SK-N-SH (cell line): Measurements from ENCODE around the gene DLG1. TPM values are rescaled to one million over a fixed set of nuclear protein-coding genes. Genes with fewer than 3 reads are reported as not detected.

Experiments used
- CTCF ChIA-PET: fragments of 300-600, 350-600 bp; formaldehyde crosslinking; extraction: SDS; loops from one replicate; lab custom pipeline; 2021; lab: Yijun Ruan, JAX
- POLR2A ChIA-PET: fragments of 350-600 bp; sonication (Branson Sonifier 250); formaldehyde crosslinking; extraction: SDS; loops from one replicate; lab custom pipeline; 2020; ENCODE audit warnings: antibody characterized with exemption, inconsistent platforms; lab: Yijun Ruan, JAX
- DNase-seq: peaks from one replicate; pipeline ENCODE4 v3.0.0; 2012
- H2AFZ ChIP-seq: fragments of 200-600 bp; sonication (generic); 2 replicates; pipeline ENCODE4 v1.8.1; 2016; ENCODE audit warnings: antibody characterized with exemption, mild to moderate bottlenecking, low read depth
- H3F3A ChIP-seq: fragments of 200-600 bp; sonication (generic); replicated peaks from 2 replicates; pipeline ENCODE3; 2016; ENCODE audit warnings: antibody characterized with exemption, mild to moderate bottlenecking; ENCODE audit not compliant: insufficient read depth
- H3K27ac ChIP-seq, 2 experiments: fragments of 200-500 bp in 1 of 2; fragments of 200-600 bp in 1 of 2; sonication (Bioruptor generic) in 1 of 2; sonication (generic), shearing (Covaris generic) in 1 of 2; 2 replicates each; pipeline versions ENCODE4 v1.5.1 to v1.6.1; 2014 to 2016; ENCODE audit warnings: low read depth in 2 of 2, inconsistent platforms in 1 of 2, low read length in 1 of 2, mild to moderate bottlenecking in 1 of 2, mixed read lengths in 1 of 2
- H3K27me3 ChIP-seq: fragments of 200-600 bp; sonication (generic), shearing (Covaris generic); 2 replicates; pipeline ENCODE4 v1.6.1; 2016; ENCODE audit warnings: mixed run types; ENCODE audit not compliant: insufficient read depth
- H3K36me3 ChIP-seq, 2 experiments: fragments of 200-500 bp in 1 of 2; fragments of 200-600 bp in 1 of 2; sonication (Bioruptor generic) in 1 of 2; sonication (generic) in 1 of 2; replicated peaks in 1 of 2; 2 replicates each; pipeline versions ENCODE3 to v1.5.1; 2014 to 2016; ENCODE audit warnings: low read length in 1 of 2, mild to moderate bottlenecking in 1 of 2; ENCODE audit not compliant: insufficient read depth in 2 of 2, control insufficient read depth in 1 of 2
- H3K4me1 ChIP-seq, 2 experiments: fragments of 200-500 bp in 1 of 2; fragments of 200-600 bp in 1 of 2; sonication (Bioruptor generic) in 1 of 2; sonication (generic), shearing (Covaris generic) in 1 of 2; 2 replicates each; pipeline versions ENCODE4 v1.5.1 to v1.6.1; 2014 to 2016; ENCODE audit warnings: low read depth in 1 of 2, low read length in 1 of 2, mixed run types in 1 of 2; ENCODE audit not compliant: insufficient read depth in 2 of 2, control insufficient read depth in 1 of 2
- H3K4me2 ChIP-seq: fragments of 200-600 bp; sonication (generic), shearing (Covaris generic); 2 replicates; pipeline ENCODE4 v1.6.1; 2017; ENCODE audit warnings: mixed run types
- H3K4me3 ChIP-seq, 2 experiments: fragments of 200-500 bp in 1 of 2; fragments of 200-600 bp in 1 of 2; sonication (Bioruptor generic) in 1 of 2; sonication (generic), shearing (Covaris generic) in 1 of 2; 2 replicates each; pipeline versions ENCODE4 v1.5.1 to v1.8.1; 2014 to 2016; ENCODE audit warnings: low read depth in 2 of 2, inconsistent platforms in 1 of 2, low read length in 1 of 2, mild to moderate bottlenecking in 1 of 2, mixed read lengths in 1 of 2, moderate library complexity in 1 of 2
- H3K79me2 ChIP-seq: fragments of 200-600 bp; sonication (generic); 2 replicates; pipeline ENCODE4 v1.8.1; 2017; ENCODE audit warnings: mild to moderate bottlenecking; ENCODE audit not compliant: insufficient read depth
- H3K9ac ChIP-seq: fragments of 200-600 bp; sonication (generic); 2 replicates; pipeline ENCODE4 v1.6.1; 2017; ENCODE audit warnings: mixed run types
- H3K9me2 ChIP-seq: fragments of 200-600 bp; sonication (generic); 2 replicates; pipeline ENCODE4 v1.6.1; 2017; ENCODE audit warnings: mixed run types
- H3K9me3 ChIP-seq: fragments of 200-600 bp; sonication (generic); 2 replicates; pipeline ENCODE4 v1.6.1; 2017; ENCODE audit warnings: mixed run types, mild to moderate bottlenecking, moderate library complexity
- H4K20me1 ChIP-seq: fragments of 200-600 bp; sonication (generic); 2 replicates; pipeline ENCODE4 v1.6.1; 2017; ENCODE audit warnings: mild to moderate bottlenecking, mixed run types; ENCODE audit not compliant: insufficient read depth
- CHD2 ChIP-seq: fragments of 150-350 bp; IDR thresholded peaks from 2 replicates; pipeline ENCODE4 v1.6.1; 2018; ENCODE audit warnings: low read length; ENCODE audit not compliant: partially characterized antibody
- CTCF ChIP-seq: fragments of 200-600 bp; sonication (generic); IDR thresholded peaks from 2 replicates; pipeline ENCODE4 v1.6.1; 2017; ENCODE audit warnings: antibody characterized with exemption, mild to moderate bottlenecking, moderate library complexity
- ELF1 ChIP-seq: IDR thresholded peaks from 2 replicates; pipeline ENCODE4 v1.4.0; 2012
- EP300 ChIP-seq, 2 experiments: IDR thresholded peaks; 2 replicates each; pipeline versions ENCODE4 v1.4.0 to v1.6.1; 2012; ENCODE audit warnings: borderline replicate concordance in 1 of 2, low read depth in 1 of 2, low read length in 1 of 2
- EZH2phosphoT487 ChIP-seq: fragments of 200-600 bp; sonication (generic); IDR thresholded peaks from 2 replicates; pipeline ENCODE4 v1.6.1; 2017; ENCODE audit warnings: low read depth, mixed run types, mild to moderate bottlenecking, antibody characterized with exemption, moderate library complexity, borderline replicate concordance
- FOXJ3 ChIP-seq: sonication (generic); formaldehyde crosslinking; IDR thresholded peaks from 2 replicates; pipeline ENCODE4 v1.5.1; 2020; ENCODE audit warnings: mild to moderate bottlenecking, missing genetic modification reagents
- JUND ChIP-seq: IDR thresholded peaks from 2 replicates; pipeline ENCODE4 v1.4.0; 2012
- MEF2A ChIP-seq: IDR thresholded peaks from 2 replicates; pipeline ENCODE4 v1.4.0; 2012; ENCODE audit warnings: low read depth, borderline replicate concordance
- PBX3 ChIP-seq: IDR thresholded peaks from 2 replicates; pipeline ENCODE4; 2012
- REST ChIP-seq: IDR thresholded peaks from 2 replicates; pipeline ENCODE4 v1.6.1; 2012; ENCODE audit warnings: mild to moderate bottlenecking, low read depth, low read length, moderate library complexity
- RFX5 ChIP-seq: IDR thresholded peaks from 2 replicates; pipeline ENCODE4 v1.6.1; 2012; ENCODE audit warnings: mild to moderate bottlenecking, improper control_type of control experiment, low read length
- RXRA ChIP-seq: IDR thresholded peaks from 2 replicates; pipeline ENCODE4 v1.4.0; 2012; ENCODE audit warnings: low read depth, mild to moderate bottlenecking, borderline replicate concordance
- TAF1 ChIP-seq: IDR thresholded peaks from 2 replicates; pipeline ENCODE4 v1.6.1; 2012; ENCODE audit warnings: low read depth, mild to moderate bottlenecking, low read length, moderate library complexity, borderline replicate concordance
- TEAD4 ChIP-seq: IDR thresholded peaks from 2 replicates; pipeline ENCODE4 v1.4.0; 2012; ENCODE audit warnings: mild to moderate bottlenecking, borderline replicate concordance; ENCODE audit not compliant: insufficient read depth
- USF2 ChIP-seq: fragments of 150-350 bp; IDR thresholded peaks from 2 replicates; pipeline ENCODE4 v1.6.1; 2017; ENCODE audit warnings: antibody characterized with exemption, low read length, low read depth, borderline replicate concordance
- ZBTB33 ChIP-seq: IDR thresholded peaks from 2 replicates; pipeline ENCODE4 v1.4.0; 2012; ENCODE audit warnings: low read depth, borderline replicate concordance
- WGBS: methylation state at CpG from one replicate; pipeline ENCODE4 v1.1.6; 2017; ENCODE audit warnings: low lambda C conversion rate; 5-methylcytosine and 5-hydroxymethylcytosine counted together
- polyA plus RNA-seq, 3 experiments: library from polyadenylated mRNA; depleted of rRNA; stranded (reverse); fragments of >200 nt; gene quantifications; 2 replicates each; pipeline ENCODE4 v1.2.3, GENCODE V29; 2012

The DLG1 gene
- polyA plus RNA-seq, 1 of the 3 experiments (the other 2 are of a cell fraction): 16.5 TPM

- no peaks in the 10 kb centered on the region for H3K9me2 ChIP-seq
- TF ChIP-seq CHD2 (no peak), RXRA (no peak), ELF1 (no peak), TEAD4 (no peak), EZH2phosphoT487 (no peak), TAF1 (no peak), ZBTB33 (no peak), RFX5 (no peak), PBX3 (no peak), REST (no peak), EP300 (IDR thresholded peaks at IDR 0.05; ENCODE audit: borderline replicate concordance in 1 of 2, low read depth in 1 of 2, low read length in 1 of 2) (no peak), MEF2A (no peak), CTCF (no peak), USF2 (no peak), FOXJ3 (no peak), JUND (no peak)
- TF ChIP-seq, all 33 proteins: peak for 0
- H3K4me2 ChIP-seq: no peak overlapping the region
- WGBS: 73% methylated on average over 4 of the region's 4 CpGs
- H2AFZ ChIP-seq: no peak overlapping the region
- H3K4me3 ChIP-seq: no peak overlapping the region
- no peaks in the 10 kb centered on the region for H3K9me3 ChIP-seq
- H3K4me1 ChIP-seq: peaks cover 1 to 4% of the 10 kb centered on the region in 2 experiments; a peak in 2 of 4 replicates
- no peaks in the 10 kb centered on the region for H3F3A ChIP-seq
- no peaks in the 10 kb centered on the region for H3K79me2 ChIP-seq
- peak; percentile 37 for DNase-seq
- H3K36me3 ChIP-seq: no peaks in the 10 kb centered on the region
- ChIA-PET CTCF (no interaction called here), POLR2A (no interaction called here)
- H3K27ac ChIP-seq: no peak overlapping the region
- H3K27me3 ChIP-seq: no peaks in the 10 kb centered on the region
- H4K20me1 ChIP-seq: no peaks in the 10 kb centered on the region
- H3K9ac ChIP-seq: no peak overlapping the region
Measured at GRCh38 chr3:197345390-197345789, 47.0 kb upstream of the DLG1 start.
